GM04503 (cell line): Measurements from ENCODE around the gene PDK3.

Experiments used
- DNase-seq: peaks from one replicate; pipeline ENCODE4 v3.0.0-alpha.2; 2012; ENCODE audit warnings: low read depth

PDK3 gene

GRCh38 chrX:24482823-24483415 lies 17.8 kb downstream of the PDK3 start:
- no peak for DNase-seq

- no peak for DNase-seq
Measured at GRCh38 chrX:24483596-24483995, 18.5 kb downstream of the PDK3 start.

GRCh38 chrX:24485323-24485722 lies 20.2 kb downstream of the PDK3 start:
- DNase-seq: no peak

GRCh38 chrX:24485976-24486680 lies 21.0 kb downstream of the PDK3 start:
- no peak for DNase-seq

GRCh38 chrX:24487571-24487970 lies 22.5 kb downstream of the PDK3 start:
- DNase-seq: no peak

- DNase-seq: no peak
Measured at GRCh38 chrX:24491741-24492140, 26.7 kb downstream of the PDK3 start.

- DNase-seq: no peak
Measured at GRCh38 chrX:24493740-24494581, 28.9 kb downstream of the PDK3 start.

- peak; percentile 32 for DNase-seq
Measured at GRCh38 chrX:24494647-24495075, 29.6 kb downstream of the PDK3 start.

GRCh38 chrX:24495700-24496099 lies 30.6 kb downstream of the PDK3 start:
- no peak for DNase-seq

GRCh38 chrX:24498181-24498580 lies 33.1 kb downstream of the PDK3 start:
- DNase-seq: no peak

GRCh38 chrX:24498975-24499374 lies 33.9 kb downstream of the PDK3 start:
- no peak for DNase-seq

GRCh38 chrX:24506082-24506481 lies 41.0 kb downstream of the PDK3 start:
- peak; percentile 7 for DNase-seq

GRCh38 chrX:24508375-24508774 lies 43.3 kb downstream of the PDK3 start:
- DNase-seq: no peak

GRCh38 chrX:24513416-24513815 lies 48.3 kb downstream of the PDK3 start:
- no peak for DNase-seq

- DNase-seq: no peak
Measured at GRCh38 chrX:24515447-24515846, 50.4 kb downstream of the PDK3 start.

GRCh38 chrX:24520472-24520871 lies 55.4 kb downstream of the PDK3 start:
- no peak for DNase-seq

GRCh38 chrX:24525455-24525854 lies 60.4 kb downstream of the PDK3 start:
- DNase-seq: no peak

GRCh38 chrX:24526616-24527015 lies 61.5 kb downstream of the PDK3 start:
- no peak for DNase-seq

GRCh38 chrX:24528605-24529004 lies 63.5 kb downstream of the PDK3 start:
- no peak for DNase-seq

GRCh38 chrX:24536551-24536950 lies 71.5 kb downstream of the PDK3 start:
- DNase-seq: no peak

- DNase-seq: no peak
Measured at GRCh38 chrX:24542756-24543155, 77.7 kb downstream of the PDK3 start.

GRCh38 chrX:24547961-24548360 lies 82.9 kb downstream of the PDK3 start:
- no peak for DNase-seq

- DNase-seq: no peak
Measured at GRCh38 chrX:24550166-24550565, 85.1 kb downstream of the PDK3 start.
